ENCODE results near the gene NXPE3.

DNA sequence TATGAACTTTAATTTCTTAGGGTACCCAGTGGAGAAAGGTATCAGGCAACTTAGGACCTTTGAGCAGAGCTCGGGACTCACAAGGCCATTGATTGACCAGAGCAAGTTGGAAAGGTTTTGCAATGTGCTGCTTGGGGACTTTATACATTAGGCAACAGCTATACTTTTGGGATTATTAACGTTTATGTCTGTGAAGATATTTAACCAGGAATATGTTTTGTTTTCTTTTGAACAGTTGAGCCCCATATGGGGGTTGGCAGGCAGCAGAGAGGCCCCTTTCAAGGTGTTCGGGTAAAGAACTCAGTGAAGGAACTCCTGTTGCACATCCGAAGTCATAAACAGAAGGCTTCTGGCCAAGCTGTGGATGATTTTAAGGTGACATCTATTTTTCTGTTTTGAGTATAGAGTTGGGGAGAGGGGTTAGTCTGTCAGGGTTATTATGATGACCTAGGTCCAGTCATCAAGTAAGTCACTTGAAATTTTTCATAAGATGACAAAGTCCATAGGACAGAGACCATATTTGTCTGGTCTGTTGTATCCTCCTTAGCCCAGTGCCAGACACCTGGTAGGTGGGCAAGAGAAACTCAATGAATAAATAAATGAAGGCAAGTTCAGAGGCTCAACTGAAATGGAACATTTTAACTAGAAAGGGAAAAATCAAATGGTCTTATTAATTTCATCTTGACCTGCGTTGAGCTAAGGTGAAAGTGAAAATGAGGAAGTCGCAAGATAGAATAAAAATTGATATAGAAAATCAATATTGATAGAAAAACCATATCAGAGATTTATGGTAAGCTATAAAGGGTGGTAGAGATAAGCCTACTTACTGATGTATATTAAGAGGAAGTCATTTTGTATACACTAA lies 73.1 kb downstream of the NXPE3 start:
- TF ChIP-seq EZH2phosphoT487 (IDR thresholded peaks at IDR 0.05; ENCODE audit: low read length): no peak
- TF ChIP-seq, protein P1, sequence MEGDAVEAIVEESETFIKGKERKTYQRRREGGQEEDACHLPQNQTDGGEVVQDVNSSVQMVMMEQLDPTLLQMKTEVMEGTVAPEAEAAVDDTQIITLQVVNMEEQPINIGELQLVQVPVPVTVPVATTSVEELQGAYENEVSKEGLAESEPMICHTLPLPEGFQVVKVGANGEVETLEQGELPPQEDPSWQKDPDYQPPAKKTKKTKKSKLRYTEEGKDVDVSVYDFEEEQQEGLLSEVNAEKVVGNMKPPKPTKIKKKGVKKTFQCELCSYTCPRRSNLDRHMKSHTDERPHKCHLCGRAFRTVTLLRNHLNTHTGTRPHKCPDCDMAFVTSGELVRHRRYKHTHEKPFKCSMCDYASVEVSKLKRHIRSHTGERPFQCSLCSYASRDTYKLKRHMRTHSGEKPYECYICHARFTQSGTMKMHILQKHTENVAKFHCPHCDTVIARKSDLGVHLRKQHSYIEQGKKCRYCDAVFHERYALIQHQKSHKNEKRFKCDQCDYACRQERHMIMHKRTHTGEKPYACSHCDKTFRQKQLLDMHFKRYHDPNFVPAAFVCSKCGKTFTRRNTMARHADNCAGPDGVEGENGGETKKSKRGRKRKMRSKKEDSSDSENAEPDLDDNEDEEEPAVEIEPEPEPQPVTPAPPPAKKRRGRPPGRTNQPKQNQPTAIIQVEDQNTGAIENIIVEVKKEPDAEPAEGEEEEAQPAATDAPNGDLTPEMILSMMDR (IDR thresholded peaks at IDR 0.05; ENCODE audit: low read length): no peak
